HEK293 (cell line): Measurements from ENCODE around the gene FHAD1.
A peak's percentile ranks its signal among the peaks of the same experiment; 100 is the strongest.

Experiments used
- CTCF ChIA-PET: fragments of 350-600 bp; formaldehyde crosslinking; extraction: SDS; loops from one replicate; lab custom pipeline; 2021; ENCODE audit warnings: antibody characterized with exemption; lab: Yijun Ruan, JAX
- POLR2A ChIA-PET: fragments of 300-600 bp; formaldehyde crosslinking; extraction: SDS; loops from one replicate; lab custom pipeline; 2020; ENCODE audit warnings: antibody characterized with exemption, inconsistent platforms; lab: Yijun Ruan, JAX
- H3K27ac ChIP-seq: fragments of 200-500 bp; sonication (Bioruptor generic); 2 replicates; pipeline ENCODE4 v1.5.1; 2014; ENCODE audit warnings: low read depth, low read length, control low read depth, inconsistent platforms; ENCODE audit errors: extremely low read depth
- H3K36me3 ChIP-seq, 2 experiments: fragments of 200-500 bp in 1 of 2; sonication (Bioruptor generic) in 1 of 2; 1 replicate in 1 of 2; 2 replicates in 1 of 2; pipeline ENCODE4 v1.5.1; 2014 to 2017; ENCODE audit warnings: inconsistent platforms in 2 of 2, low read length in 2 of 2; ENCODE audit not compliant: control insufficient read depth in 2 of 2, insufficient read depth in 1 of 2
- H3K4me1 ChIP-seq: fragments of 200-500 bp; sonication (Bioruptor generic); 2 replicates; pipeline ENCODE4 v1.5.1; 2014; ENCODE audit warnings: mild to moderate bottlenecking, low read length, inconsistent platforms; ENCODE audit not compliant: control insufficient read depth, insufficient read depth
- H3K4me3 ChIP-seq: 2 replicates; pipeline ENCODE4 v1.5.1; 2011; ENCODE audit warnings: low read depth, mild to moderate bottlenecking, control low read depth, low read length, moderate library complexity
- H3K9me3 ChIP-seq: fragments of 200-500 bp; sonication (Bioruptor generic); 2 replicates; pipeline ENCODE4 v1.5.1; 2014; ENCODE audit warnings: low read depth, low read length, inconsistent platforms; ENCODE audit not compliant: control insufficient read depth, insufficient read depth
- ATF2 ChIP-seq: fragments of 450-650 bp; formaldehyde crosslinking; IDR thresholded peaks from 2 replicates; pipeline ENCODE4 v1.5.1; 2016; ENCODE audit warnings: missing biosample characterization, missing genetic modification characterization, low read depth
- GLIS1 ChIP-seq: fragments of 450-650 bp; formaldehyde crosslinking; IDR thresholded peaks from 2 replicates; pipeline ENCODE4 v1.5.1; 2016; ENCODE audit warnings: missing biosample characterization, missing genetic modification characterization
- HOXD13 ChIP-seq: sonication (generic); formaldehyde crosslinking; IDR thresholded peaks from 2 replicates; pipeline ENCODE4 v1.8.0; 2022; ENCODE audit warnings: missing genetic modification reagents, borderline replicate concordance
- PRDM4 ChIP-seq: fragments of 450-650 bp; formaldehyde crosslinking; IDR thresholded peaks from 2 replicates; pipeline ENCODE4 v1.5.1; 2017; ENCODE audit warnings: missing biosample characterization, missing genetic modification characterization
- ZFP37 ChIP-seq: fragments of 450-650 bp; formaldehyde crosslinking; IDR thresholded peaks from 2 replicates; pipeline ENCODE4 v1.5.1; 2016; ENCODE audit warnings: missing biosample characterization, missing genetic modification characterization
- ZFP41 ChIP-seq: fragments of 450-650 bp; formaldehyde crosslinking; IDR thresholded peaks from 2 replicates; pipeline ENCODE4 v1.5.1; 2016; ENCODE audit warnings: missing biosample characterization, missing genetic modification characterization, borderline replicate concordance
- ZNF121 ChIP-seq: fragments of 450-650 bp; formaldehyde crosslinking; IDR thresholded peaks from 2 replicates; pipeline ENCODE4 v1.5.1; 2016; ENCODE audit warnings: missing biosample characterization, missing genetic modification characterization
- ZNF23 ChIP-seq: fragments of 450-650 bp; formaldehyde crosslinking; IDR thresholded peaks from 2 replicates; pipeline ENCODE4 v1.5.1; 2016; ENCODE audit warnings: missing biosample characterization, missing genetic modification characterization, borderline replicate concordance
- ZNF311 ChIP-seq: fragments of 450-650 bp; formaldehyde crosslinking; IDR thresholded peaks from 2 replicates; pipeline ENCODE4 v1.5.1; 2017; ENCODE audit warnings: missing biosample characterization, missing genetic modification characterization, borderline replicate concordance
- ZNF324 ChIP-seq: fragments of 450-650 bp; formaldehyde crosslinking; IDR thresholded peaks from 2 replicates; pipeline ENCODE4 v1.5.1; 2016; ENCODE audit warnings: missing biosample characterization, missing genetic modification characterization
- ZNF398 ChIP-seq: fragments of 450-650 bp; formaldehyde crosslinking; IDR thresholded peaks from 2 replicates; pipeline ENCODE4 v1.5.1; 2017; ENCODE audit warnings: missing biosample characterization, missing genetic modification characterization
- ZNF423 ChIP-seq: fragments of 450-650 bp; formaldehyde crosslinking; IDR thresholded peaks from 2 replicates; pipeline ENCODE4 v1.5.1; 2016; ENCODE audit warnings: missing biosample characterization, missing genetic modification characterization
- ZNF621 ChIP-seq: fragments of 450-650 bp; formaldehyde crosslinking; IDR thresholded peaks from 2 replicates; pipeline ENCODE4 v1.5.1; 2017; ENCODE audit warnings: missing biosample characterization, missing genetic modification characterization
- ZNF629 ChIP-seq: fragments of 450-650 bp; formaldehyde crosslinking; IDR thresholded peaks from 2 replicates; pipeline ENCODE4 v1.5.1; 2017; ENCODE audit warnings: missing biosample characterization, missing genetic modification characterization
- ZNF658 ChIP-seq: fragments of 450-650 bp; formaldehyde crosslinking; IDR thresholded peaks from 2 replicates; pipeline ENCODE4; 2016; ENCODE audit warnings: missing biosample characterization, missing genetic modification characterization
- ZNF670 ChIP-seq: fragments of 450-650 bp; formaldehyde crosslinking; IDR thresholded peaks from 2 replicates; pipeline ENCODE4 v1.5.1; 2016; ENCODE audit warnings: missing biosample characterization, missing genetic modification characterization, low read depth
- ZNF747 ChIP-seq: fragments of 450-650 bp; formaldehyde crosslinking; IDR thresholded peaks from 2 replicates; pipeline ENCODE4 v1.5.1; 2016; ENCODE audit warnings: missing biosample characterization, missing genetic modification characterization
- TF ChIP-seq, protein P1 (sequence below): fragments of 450-650 bp; formaldehyde crosslinking; IDR thresholded peaks from 2 replicates; pipeline ENCODE4 v1.5.1; 2017; ENCODE audit warnings: missing biosample characterization, missing genetic modification characterization
- TF ChIP-seq, protein P2 (sequence below): fragments of 450-650 bp; formaldehyde crosslinking; IDR thresholded peaks from 2 replicates; pipeline ENCODE4 v1.5.1; 2016; ENCODE audit warnings: missing biosample characterization, missing genetic modification characterization
- TF ChIP-seq, protein P3 (sequence below): fragments of 450-650 bp; formaldehyde crosslinking; IDR thresholded peaks from 2 replicates; pipeline ENCODE4 v1.5.1; 2016; ENCODE audit warnings: missing biosample characterization, missing genetic modification characterization

Gene FHAD1

GRCh38 chr1:15384301-15384901 is 137.4 kb downstream of the FHAD1 start:
- Histone ChIP-seq H3K9me3 (no peaks in the 10 kb centered on the region), H3K27ac (no peak overlapping the region), H3K4me1 (no peaks in the 10 kb centered on the region), H3K36me3 (no peaks in the 10 kb centered on the region), H3K4me3 (no peak overlapping the region)
- CTCF ChIA-PET, result interaction anchor here (1.2 kb wide), 1 partner anchor 60 kb away, joined by 5 read pairs; no protein-coding TSS in a partner anchor
- POLR2A ChIA-PET, result no interaction called here
- TF ChIP-seq, protein P1, sequence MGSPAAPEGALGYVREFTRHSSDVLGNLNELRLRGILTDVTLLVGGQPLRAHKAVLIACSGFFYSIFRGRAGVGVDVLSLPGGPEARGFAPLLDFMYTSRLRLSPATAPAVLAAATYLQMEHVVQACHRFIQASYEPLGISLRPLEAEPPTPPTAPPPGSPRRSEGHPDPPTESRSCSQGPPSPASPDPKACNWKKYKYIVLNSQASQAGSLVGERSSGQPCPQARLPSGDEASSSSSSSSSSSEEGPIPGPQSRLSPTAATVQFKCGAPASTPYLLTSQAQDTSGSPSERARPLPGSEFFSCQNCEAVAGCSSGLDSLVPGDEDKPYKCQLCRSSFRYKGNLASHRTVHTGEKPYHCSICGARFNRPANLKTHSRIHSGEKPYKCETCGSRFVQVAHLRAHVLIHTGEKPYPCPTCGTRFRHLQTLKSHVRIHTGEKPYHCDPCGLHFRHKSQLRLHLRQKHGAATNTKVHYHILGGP (tag by site-specific recombination), result no peak
- TF ChIP-seq ZNF398 (tag by site-specific recombination) (no peak), ZFP41 (tag by site-specific recombination) (no peak), ZNF621 (tag by site-specific recombination) (no peak), ZNF311 (tag by site-specific recombination) (no peak), GLIS1 (tag by site-specific recombination) (0 out of 2 replicates have a peak, but pooled peaks have one; percentile 10)

- no peaks in the 10 kb centered on the region for H3K9me3 ChIP-seq
- H3K36me3 ChIP-seq, result no peaks in the 10 kb centered on the region
- no peak overlapping the region for H3K27ac ChIP-seq
- no peaks in the 10 kb centered on the region for H3K4me1 ChIP-seq
- ChIA-PET CTCF (interaction anchor here (0.6 to 1.4 kb wide), 2 partner anchors 21 to 62 kb away, joined by 4 to 5 read pairs; no protein-coding TSS in a partner anchor), POLR2A (no interaction called here)
- TF ChIP-seq ZNF324 (tag by site-specific recombination) (no peak), ZNF423 (tag by site-specific recombination) (no peak), ZNF747 (no peak), ZFP37 (tag by site-specific recombination) (no peak), ZNF670 (tag by site-specific recombination) (no peak), ZNF121 (tag by site-specific recombination) (peak; percentile 62), ZNF658 (tag by site-specific recombination) (no peak)
- H3K4me3 ChIP-seq, result no peak overlapping the region
Measured at GRCh38 chr1:15385420-15385819, 138.4 kb downstream of the FHAD1 start.

DNA sequence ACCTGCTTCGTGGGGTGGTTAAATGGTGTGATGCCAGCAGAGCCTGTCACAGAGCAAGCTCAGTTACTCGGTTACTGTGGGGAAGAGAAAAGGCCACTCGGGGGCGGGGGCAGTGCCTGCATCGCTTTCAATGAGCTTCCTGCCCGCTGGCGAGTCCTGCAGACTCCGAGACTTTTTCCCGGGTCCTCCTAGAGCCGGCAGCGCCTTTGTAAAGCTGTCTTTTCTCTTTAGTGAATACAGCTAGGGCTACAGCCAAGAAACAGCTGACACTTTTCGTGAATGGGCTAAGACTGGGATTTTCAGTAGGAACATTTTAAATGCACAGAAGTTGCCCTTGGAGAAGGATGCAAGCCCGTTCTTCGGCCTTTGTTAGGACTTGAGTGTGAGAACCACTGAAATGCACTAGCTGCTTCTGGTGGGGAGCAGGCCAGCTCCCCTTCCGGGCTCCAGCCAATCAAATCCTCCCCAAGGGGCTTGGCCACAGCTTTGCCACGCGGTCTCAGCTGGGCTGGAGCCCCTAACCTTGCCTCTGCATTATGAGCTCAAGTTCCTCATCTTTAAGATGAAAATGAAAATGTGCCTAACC is 139.2 kb downstream of the FHAD1 start:
- Histone ChIP-seq H3K4me1 (no peaks in the 10 kb centered on the region), H3K27ac (no peak overlapping the region), H3K36me3 (no peaks in the 10 kb centered on the region), H3K9me3 (no peaks in the 10 kb centered on the region), H3K4me3 (no peak overlapping the region)
- ChIA-PET POLR2A (no interaction called here), CTCF (interaction anchor here (1.4 kb wide), 1 partner anchor 63 kb away, joined by 5 read pairs; no protein-coding TSS in a partner anchor)
- TF ChIP-seq ZNF121 (tag by site-specific recombination) (no peak), ZNF23 (tag by site-specific recombination) (no peak), PRDM4 (tag by site-specific recombination) (no peak), ZNF629 (tag by site-specific recombination) (no peak), HOXD13 (CRISPR knock-in tag) (no peak), ATF2 (tag by site-specific recombination) (no peak)
- TF ChIP-seq, protein P2, sequence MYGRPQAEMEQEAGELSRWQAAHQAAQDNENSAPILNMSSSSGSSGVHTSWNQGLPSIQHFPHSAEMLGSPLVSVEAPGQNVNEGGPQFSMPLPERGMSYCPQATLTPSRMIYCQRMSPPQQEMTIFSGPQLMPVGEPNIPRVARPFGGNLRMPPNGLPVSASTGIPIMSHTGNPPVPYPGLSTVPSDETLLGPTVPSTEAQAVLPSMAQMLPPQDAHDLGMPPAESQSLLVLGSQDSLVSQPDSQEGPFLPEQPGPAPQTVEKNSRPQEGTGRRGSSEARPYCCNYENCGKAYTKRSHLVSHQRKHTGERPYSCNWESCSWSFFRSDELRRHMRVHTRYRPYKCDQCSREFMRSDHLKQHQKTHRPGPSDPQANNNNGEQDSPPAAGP (tag by site-specific recombination), result no peak
- TF ChIP-seq, protein P3, sequence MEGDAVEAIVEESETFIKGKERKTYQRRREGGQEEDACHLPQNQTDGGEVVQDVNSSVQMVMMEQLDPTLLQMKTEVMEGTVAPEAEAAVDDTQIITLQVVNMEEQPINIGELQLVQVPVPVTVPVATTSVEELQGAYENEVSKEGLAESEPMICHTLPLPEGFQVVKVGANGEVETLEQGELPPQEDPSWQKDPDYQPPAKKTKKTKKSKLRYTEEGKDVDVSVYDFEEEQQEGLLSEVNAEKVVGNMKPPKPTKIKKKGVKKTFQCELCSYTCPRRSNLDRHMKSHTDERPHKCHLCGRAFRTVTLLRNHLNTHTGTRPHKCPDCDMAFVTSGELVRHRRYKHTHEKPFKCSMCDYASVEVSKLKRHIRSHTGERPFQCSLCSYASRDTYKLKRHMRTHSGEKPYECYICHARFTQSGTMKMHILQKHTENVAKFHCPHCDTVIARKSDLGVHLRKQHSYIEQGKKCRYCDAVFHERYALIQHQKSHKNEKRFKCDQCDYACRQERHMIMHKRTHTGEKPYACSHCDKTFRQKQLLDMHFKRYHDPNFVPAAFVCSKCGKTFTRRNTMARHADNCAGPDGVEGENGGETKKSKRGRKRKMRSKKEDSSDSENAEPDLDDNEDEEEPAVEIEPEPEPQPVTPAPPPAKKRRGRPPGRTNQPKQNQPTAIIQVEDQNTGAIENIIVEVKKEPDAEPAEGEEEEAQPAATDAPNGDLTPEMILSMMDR (tag by site-specific recombination), result no peak
